Activated CD4-positive, alpha-beta T cell treated with anti-CD3 and anti-CD28 coated beads, Interleukin-2, amount 50 U/mL, for 48 hours (primary cell): ENCODE results near the gene IGSF9B.

Experiments
- DNase-seq, 2 experiments: peaks; one replicate each; pipeline ENCODE4 v3.0.0-alpha.2; 2020

Gene IGSF9B

GRCh38 chr11:133936136-133936535, 20.6 kb downstream of the IGSF9B start:
- no peak for DNase-seq

- DNase-seq, result no peak
These were observed 21.2 kb downstream of the IGSF9B start for GRCh38 chr11:133935551-133935910.

- peak in 1 of 2 experiments; percentile 43 for DNase-seq
These were observed 21.9 kb downstream of the IGSF9B start for GRCh38 chr11:133934599-133935550.

- DNase-seq, result no peak
These were observed 22.7 kb downstream of the IGSF9B start for GRCh38 chr11:133934096-133934495.

- DNase-seq, result no peak
These were observed 25.2 kb downstream of the IGSF9B start for GRCh38 chr11:133931449-133932060.

GRCh38 chr11:133930767-133931448, 25.9 kb downstream of the IGSF9B start:
- no peak for DNase-seq

GRCh38 chr11:133930053-133930766, 26.6 kb downstream of the IGSF9B start:
- no peak for DNase-seq

- peak in 1 of 2 experiments; percentile 28 for DNase-seq
These were observed 27.2 kb downstream of the IGSF9B start for GRCh38 chr11:133929401-133930052.

- DNase-seq, result peak; percentile 81 to 85
These were observed 28.1 kb downstream of the IGSF9B start for GRCh38 chr11:133928628-133929059.

- DNase-seq, result peak; percentile 77 to 82
These were observed 28.8 kb downstream of the IGSF9B start for GRCh38 chr11:133927690-133928627.

- DNase-seq, result no peak
These were observed 30.1 kb downstream of the IGSF9B start for GRCh38 chr11:133926466-133927246.

GRCh38 chr11:133925756-133926155, 31.0 kb downstream of the IGSF9B start:
- no peak for DNase-seq

GRCh38 chr11:133924661-133925060, 32.1 kb downstream of the IGSF9B start:
- no peak for DNase-seq

GRCh38 chr11:133922078-133922870, 34.5 kb downstream of the IGSF9B start:
- DNase-seq, result no peak

- DNase-seq, result no peak
These were observed 35.3 kb downstream of the IGSF9B start for GRCh38 chr11:133921513-133921912.

- DNase-seq, result no peak
These were observed 35.7 kb downstream of the IGSF9B start for GRCh38 chr11:133921026-133921425.

- no peak for DNase-seq
These were observed 36.4 kb downstream of the IGSF9B start for GRCh38 chr11:133920109-133920990.
